ENCODE measurements around the gene TM4SF20.

GRCh38 chr2:227365833-227366232, 13.3 kb downstream of the TM4SF20 start:
- TF ChIP-seq, protein P1, sequence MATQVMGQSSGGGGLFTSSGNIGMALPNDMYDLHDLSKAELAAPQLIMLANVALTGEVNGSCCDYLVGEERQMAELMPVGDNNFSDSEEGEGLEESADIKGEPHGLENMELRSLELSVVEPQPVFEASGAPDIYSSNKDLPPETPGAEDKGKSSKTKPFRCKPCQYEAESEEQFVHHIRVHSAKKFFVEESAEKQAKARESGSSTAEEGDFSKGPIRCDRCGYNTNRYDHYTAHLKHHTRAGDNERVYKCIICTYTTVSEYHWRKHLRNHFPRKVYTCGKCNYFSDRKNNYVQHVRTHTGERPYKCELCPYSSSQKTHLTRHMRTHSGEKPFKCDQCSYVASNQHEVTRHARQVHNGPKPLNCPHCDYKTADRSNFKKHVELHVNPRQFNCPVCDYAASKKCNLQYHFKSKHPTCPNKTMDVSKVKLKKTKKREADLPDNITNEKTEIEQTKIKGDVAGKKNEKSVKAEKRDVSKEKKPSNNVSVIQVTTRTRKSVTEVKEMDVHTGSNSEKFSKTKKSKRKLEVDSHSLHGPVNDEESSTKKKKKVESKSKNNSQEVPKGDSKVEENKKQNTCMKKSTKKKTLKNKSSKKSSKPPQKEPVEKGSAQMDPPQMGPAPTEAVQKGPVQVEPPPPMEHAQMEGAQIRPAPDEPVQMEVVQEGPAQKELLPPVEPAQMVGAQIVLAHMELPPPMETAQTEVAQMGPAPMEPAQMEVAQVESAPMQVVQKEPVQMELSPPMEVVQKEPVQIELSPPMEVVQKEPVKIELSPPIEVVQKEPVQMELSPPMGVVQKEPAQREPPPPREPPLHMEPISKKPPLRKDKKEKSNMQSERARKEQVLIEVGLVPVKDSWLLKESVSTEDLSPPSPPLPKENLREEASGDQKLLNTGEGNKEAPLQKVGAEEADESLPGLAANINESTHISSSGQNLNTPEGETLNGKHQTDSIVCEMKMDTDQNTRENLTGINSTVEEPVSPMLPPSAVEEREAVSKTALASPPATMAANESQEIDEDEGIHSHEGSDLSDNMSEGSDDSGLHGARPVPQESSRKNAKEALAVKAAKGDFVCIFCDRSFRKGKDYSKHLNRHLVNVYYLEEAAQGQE (IDR thresholded peaks at IDR 0.05), result no peak
- TF ChIP-seq GABPA (IDR thresholded peaks at IDR 0.05 in 1 of 2, conservative IDR thresholded peaks at IDR 0.05 in 1 of 2), result no peak
- no peak for TF ChIP-seq SP1 (IDR thresholded peaks at IDR 0.05)
- TF ChIP-seq CTCF (IDR thresholded peaks at IDR 0.05; ENCODE audit: low read depth, low read length, missing input control), result no peak
- TF ChIP-seq MAX (IDR thresholded peaks at IDR 0.05), result no peak
- no peak for TF ChIP-seq ZBTB33 (IDR thresholded peaks at IDR 0.05)
- TF ChIP-seq NR2F2 (IDR thresholded peaks at IDR 0.05), result no peak
- no peak for TF ChIP-seq RAD21 (IDR thresholded peaks at IDR 0.05)
- TF ChIP-seq YY1 (IDR thresholded peaks at IDR 0.05), result no peak
- no peak for TF ChIP-seq FOXA1 (IDR thresholded peaks at IDR 0.05)
- no peak for TF ChIP-seq TAF1 (conservative IDR thresholded peaks at IDR 0.05)
- no peak for TF ChIP-seq HNF4G (IDR thresholded peaks at IDR 0.05)
- no peak for TF ChIP-seq FOXA2 (IDR thresholded peaks at IDR 0.05)
- no peak for TF ChIP-seq JUND (IDR thresholded peaks at IDR 0.05)
